ENCODE data around the gene ZNF575. TPM values are rescaled to one million over a fixed set of nuclear protein-coding genes. Genes with fewer than 3 reads are reported as not detected.
"Not testable (repeated sequence)": the region's sequence is repeated elsewhere in the genome, so short reads cannot be mapped to it uniquely, and the experiment has no call there.

ZNF575 gene
- total and polyA plus RNA-seq, 12 donors: 0.22 to 2.9 (median 0.87) TPM; not detected in 2

DNA sequence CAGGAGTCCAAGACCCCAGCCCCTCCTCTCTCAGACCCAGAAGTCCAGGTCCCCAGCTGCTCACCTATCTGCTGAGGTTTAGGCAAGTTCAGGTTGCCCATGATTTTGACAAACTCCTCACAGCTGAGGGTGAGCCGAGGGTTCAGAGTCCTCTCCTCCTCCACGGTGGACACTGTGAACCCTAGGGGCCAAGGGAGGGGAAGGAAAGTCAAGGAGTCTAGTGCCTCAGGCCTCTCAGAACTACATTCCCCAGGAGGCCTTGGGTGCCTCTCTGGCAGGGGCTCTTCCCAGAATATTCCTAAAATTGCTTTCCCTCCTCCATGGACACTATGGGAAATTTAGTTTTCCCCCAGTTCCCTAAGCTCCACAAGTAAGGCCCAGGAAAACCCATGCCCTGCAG is 25.1 kb upstream of the ZNF575 start:
- Histone ChIP-seq H3K27me3 (no peaks in the 10 kb centered on the region), H3K4me3 (no peak overlapping the region), H3K27ac (no peak overlapping the region), H3K9me3 (replicated peaks in 1 of 3) (no peaks in the 10 kb centered on the region), H3K36me3 (replicated peaks in 1 of 2) (peaks cover 0 to 18% of the 10 kb centered on the region in 2 donors), H3K4me1 (replicated peaks in 1 of 2) (peaks cover 10 to 12% of the 10 kb centered on the region in 2 donors)
- 77 to 92% (median 81%) methylated on average over 2 of the region's 2 CpGs; no CpG with 5 or more reads in 1 of the 4 donors for WGBS, 4 donors
- DNase-seq: no peak
- intact Hi-C loops (cut with DNase I): no loop called here
- no peak for TF ChIP-seq POLR2A (IDR thresholded peaks at IDR 0.05)
- TF ChIP-seq, protein P1, sequence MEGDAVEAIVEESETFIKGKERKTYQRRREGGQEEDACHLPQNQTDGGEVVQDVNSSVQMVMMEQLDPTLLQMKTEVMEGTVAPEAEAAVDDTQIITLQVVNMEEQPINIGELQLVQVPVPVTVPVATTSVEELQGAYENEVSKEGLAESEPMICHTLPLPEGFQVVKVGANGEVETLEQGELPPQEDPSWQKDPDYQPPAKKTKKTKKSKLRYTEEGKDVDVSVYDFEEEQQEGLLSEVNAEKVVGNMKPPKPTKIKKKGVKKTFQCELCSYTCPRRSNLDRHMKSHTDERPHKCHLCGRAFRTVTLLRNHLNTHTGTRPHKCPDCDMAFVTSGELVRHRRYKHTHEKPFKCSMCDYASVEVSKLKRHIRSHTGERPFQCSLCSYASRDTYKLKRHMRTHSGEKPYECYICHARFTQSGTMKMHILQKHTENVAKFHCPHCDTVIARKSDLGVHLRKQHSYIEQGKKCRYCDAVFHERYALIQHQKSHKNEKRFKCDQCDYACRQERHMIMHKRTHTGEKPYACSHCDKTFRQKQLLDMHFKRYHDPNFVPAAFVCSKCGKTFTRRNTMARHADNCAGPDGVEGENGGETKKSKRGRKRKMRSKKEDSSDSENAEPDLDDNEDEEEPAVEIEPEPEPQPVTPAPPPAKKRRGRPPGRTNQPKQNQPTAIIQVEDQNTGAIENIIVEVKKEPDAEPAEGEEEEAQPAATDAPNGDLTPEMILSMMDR (IDR thresholded peaks at IDR 0.05): no peak

DNA sequence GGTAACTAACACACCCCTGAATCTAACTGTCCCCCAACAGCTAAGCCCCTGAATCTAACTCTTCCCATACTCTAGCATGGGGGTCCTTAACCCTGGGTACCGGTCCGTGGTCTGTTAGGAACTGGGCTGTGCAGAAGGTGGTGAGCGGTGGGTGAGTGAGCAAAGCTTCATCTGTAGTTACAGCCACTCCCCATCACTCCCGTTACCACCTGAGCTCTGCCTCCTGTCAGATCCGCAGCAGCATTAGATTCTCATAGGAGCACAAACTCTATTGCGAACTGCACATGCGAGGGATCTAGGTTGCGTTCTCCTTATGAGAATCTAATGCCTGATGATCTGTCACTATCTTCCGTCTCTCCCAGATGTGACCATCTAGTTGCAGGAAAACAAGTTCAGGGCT is 22.3 kb upstream of the ZNF575 start:
- intact Hi-C loops (cut with DNase I): loop anchor here in 1 of 2 donors (5.0 kb wide), 1 partner anchor 63 kb away; no protein-coding TSS in a partner anchor
- TF ChIP-seq POLR2A (IDR thresholded peaks at IDR 0.05): no peak
- TF ChIP-seq, protein P1 (IDR thresholded peaks at IDR 0.05): no peak

DNA sequence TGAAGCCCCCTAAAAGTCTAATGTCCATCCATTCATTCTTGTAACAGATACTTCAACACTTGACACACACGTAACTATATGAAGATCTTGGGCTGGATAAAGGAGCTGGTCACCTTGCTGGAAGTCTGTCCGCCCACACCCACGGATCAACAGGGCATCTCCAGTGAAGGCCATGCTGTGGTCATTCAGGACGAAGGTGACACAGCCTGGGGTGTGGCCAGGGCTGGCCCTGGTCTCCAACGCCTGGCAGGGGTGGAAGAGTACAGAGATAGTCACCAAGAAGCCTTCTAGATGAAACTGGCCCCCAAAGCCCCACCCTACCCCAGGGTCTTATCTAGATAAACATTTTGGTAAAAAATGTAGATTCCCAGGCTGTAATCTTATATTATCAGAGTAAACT is 21.7 kb upstream of the ZNF575 start:
- no peak for DNase-seq
- no peak overlapping the region for H3K4me3 ChIP-seq
- 85 to 94% (median 88%) methylated on average over 4 to 5 of the region's 5 CpGs for WGBS, 4 donors
- H3K4me1 ChIP-seq (replicated peaks in 1 of 2): no peaks in the 10 kb centered on the region
- no peaks in the 10 kb centered on the region for H3K9me3 ChIP-seq (replicated peaks in 1 of 3)
- intact Hi-C loops (cut with DNase I): loop anchor here in 1 of 2 donors (5.0 kb wide), 1 partner anchor 64 kb away; no protein-coding TSS in a partner anchor
- H3K27me3 ChIP-seq: no peaks in the 10 kb centered on the region
- H3K36me3 ChIP-seq (replicated peaks in 1 of 2): peaks cover 0 to 23% of the 10 kb centered on the region in 2 donors
- TF ChIP-seq, protein P1 (IDR thresholded peaks at IDR 0.05): no peak
- no peak for TF ChIP-seq POLR2A (IDR thresholded peaks at IDR 0.05)
- no peak overlapping the region for H3K27ac ChIP-seq

More for the DNA sequence above, 22.3 kb upstream of the ZNF575 start:
- Histone ChIP-seq H3K27ac (no peak overlapping the region), H3K27me3 (no peaks in the 10 kb centered on the region), H3K36me3 (replicated peaks in 1 of 2) (peaks cover 0 to 23% of the 10 kb centered on the region in 2 donors), H3K9me3 (replicated peaks in 1 of 3) (no peaks in the 10 kb centered on the region), H3K4me3 (no peak overlapping the region), H3K4me1 (replicated peaks in 1 of 2) (no peaks in the 10 kb centered on the region)
- DNase-seq: no peak
- 94 to 97% (median 96%) methylated on average over 9 of the region's 9 CpGs for WGBS, 4 donors

DNA sequence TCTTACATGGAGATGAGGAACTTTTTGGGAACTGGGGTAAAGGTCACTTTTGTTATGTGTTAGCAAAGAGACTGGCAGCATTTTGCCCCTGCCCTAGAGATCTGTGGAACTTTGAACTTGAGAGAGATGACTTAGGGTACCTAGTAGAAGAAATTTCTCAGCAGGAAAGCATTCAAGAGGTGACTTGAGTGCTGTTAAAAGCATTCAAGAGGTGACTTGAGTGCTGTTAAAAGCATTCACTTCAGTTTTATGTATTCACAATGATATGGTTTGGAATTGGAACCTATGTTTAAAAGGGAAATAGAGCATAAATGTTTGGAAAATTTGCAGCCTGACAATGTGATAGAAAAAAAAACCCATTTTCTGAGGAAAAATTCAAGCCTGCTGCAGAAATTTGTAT is 20.6 kb upstream of the ZNF575 start:
- H3K9me3 ChIP-seq (replicated peaks in 1 of 3); H3K27me3 ChIP-seq; H3K27ac ChIP-seq; DNase-seq; H3K4me3 ChIP-seq; H3K4me1 ChIP-seq (replicated peaks in 1 of 2): not testable (repeated sequence)
- peaks cover 0 to 23% of the 10 kb centered on the region in 2 donors for H3K36me3 ChIP-seq (replicated peaks in 1 of 2)
- intact Hi-C loops (cut with DNase I): loop anchor here in 1 of 2 donors (5.0 kb wide), 1 partner anchor 65 kb away; no protein-coding TSS in a partner anchor

DNA sequence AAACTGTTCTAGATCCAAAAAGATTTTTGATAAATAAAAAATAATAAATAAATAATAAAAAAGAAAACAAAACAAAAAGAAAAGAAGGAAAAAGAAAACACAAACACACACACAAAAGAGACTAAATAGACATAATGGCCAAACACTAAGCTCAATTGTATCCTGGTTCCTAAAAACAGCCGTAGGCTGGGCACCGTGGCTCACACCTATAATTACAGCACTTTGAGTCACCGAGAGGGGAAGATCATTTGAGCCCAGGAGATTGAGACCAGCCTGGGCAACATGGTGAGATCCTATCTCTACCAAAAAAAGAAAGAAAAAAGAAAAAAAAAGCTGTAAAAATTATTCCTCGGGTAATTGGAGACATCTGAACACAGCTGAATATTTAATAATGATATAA is 14.9 kb upstream of the ZNF575 start:
- Histone ChIP-seq H3K36me3 (replicated peaks in 1 of 2) (peaks cover 0 to 5% of the 10 kb centered on the region in 2 donors), H3K4me3 (no peak overlapping the region), H3K9me3 (replicated peaks in 1 of 3) (no peaks in the 10 kb centered on the region), H3K4me1 (replicated peaks in 1 of 2) (no peaks in the 10 kb centered on the region), H3K27ac (no peak overlapping the region), H3K27me3 (no peaks in the 10 kb centered on the region)
- TF ChIP-seq POLR2A (IDR thresholded peaks at IDR 0.05): no peak
- TF ChIP-seq, protein P1 (IDR thresholded peaks at IDR 0.05): no peak
- DNase-seq: no peak
- intact Hi-C loops (cut with DNase I): loop anchor here in 1 of 2 donors (2.0 kb wide), 1 partner anchor 71 kb away; no protein-coding TSS in a partner anchor
- WGBS, 4 donors: 79 to 91% (median 84%) methylated on average over 3 to 4 of the region's 4 CpGs
